ENCODE data around the gene UVSSA. TPM values are rescaled to one million over a fixed set of nuclear protein-coding genes. Genes with fewer than 3 reads are reported as not detected.

Gene UVSSA
- polyA plus RNA-seq, 1 of the 3 experiments (the other 2 are of a cell fraction) = 14.9 TPM

- H3K27me3 ChIP-seq (ENCODE audit: insufficient read depth) = peaks cover 76% of the 10 kb centered on the region
These were observed 59.5 kb downstream of the UVSSA start, which contains the start of gene NKX1-1 for GRCh38 chr4:1406394-1406980. Gene NKX1-1, minus strand, starts transcription at chr4:1406442. Its CDS starts 0 bp downstream, at chr4:1406442.

DNA sequence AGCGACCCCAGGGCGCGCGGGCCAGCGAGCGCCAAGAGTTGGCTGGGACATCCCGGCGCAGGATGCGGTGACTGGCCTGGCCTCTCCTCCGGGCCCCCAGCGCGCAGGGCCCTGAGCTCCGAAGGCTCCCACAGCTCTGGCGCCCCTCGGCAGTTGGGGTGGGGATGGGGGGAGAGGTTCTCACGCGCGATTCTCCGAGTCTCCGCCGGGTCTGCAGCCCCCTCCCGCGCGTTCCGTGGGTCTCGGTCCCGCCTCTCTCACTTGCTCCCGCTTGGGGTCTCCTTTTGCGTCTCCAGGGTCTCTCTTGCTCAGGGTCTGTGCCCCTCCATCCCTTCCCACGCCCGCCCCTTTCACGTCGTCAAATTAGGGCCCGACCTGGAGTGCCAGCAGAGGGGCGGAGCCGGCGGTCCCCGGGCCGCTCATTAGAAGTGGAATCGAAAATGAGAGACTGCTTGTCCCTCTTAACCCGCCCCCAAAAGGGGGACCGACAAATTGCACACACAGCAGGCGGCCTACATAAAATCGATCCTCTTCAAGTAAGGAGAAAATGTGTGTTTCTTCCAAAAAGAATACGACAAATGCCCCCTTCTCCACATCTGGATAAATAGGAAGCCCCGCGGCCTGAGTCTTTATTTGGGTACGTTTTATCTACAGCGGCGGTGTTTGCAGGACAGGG, 60.1 kb downstream of the UVSSA start:
- H3K9ac ChIP-seq = no peak overlapping the region
- H3F3A ChIP-seq (replicated peaks; ENCODE audit: insufficient read depth) = no peaks in the 10 kb centered on the region
- CTCF ChIA-PET = interaction anchor here (1.4 kb wide), 1 partner anchor 222 kb away, joined by 4 read pairs; no protein-coding TSS in a partner anchor
- H3K27me3 ChIP-seq (ENCODE audit: insufficient read depth) = peaks cover 76% of the 10 kb centered on the region
- POLR2A ChIA-PET = no interaction called here
- no peaks in the 10 kb centered on the region for H3K4me1 ChIP-seq (ENCODE audit: control insufficient read depth in 1 of 2, insufficient read depth in 2 of 2, low read depth in 1 of 2, low read length in 1 of 2)
- no peak overlapping the region for H3K27ac ChIP-seq (ENCODE audit: low read depth in 2 of 2, low read length in 1 of 2)
- no peaks in the 10 kb centered on the region for H3K36me3 ChIP-seq (replicated peaks in 1 of 2; ENCODE audit: control insufficient read depth in 1 of 2, insufficient read depth in 2 of 2, low read length in 1 of 2)
- no peak overlapping the region for H3K4me2 ChIP-seq
- WGBS (ENCODE audit: low lambda C conversion rate) = 7% methylated on average over 35 of the region's 50 CpGs
- no peaks in the 10 kb centered on the region for H3K79me2 ChIP-seq (ENCODE audit: insufficient read depth)
- no peaks in the 10 kb centered on the region for H3K9me3 ChIP-seq
- H4K20me1 ChIP-seq (ENCODE audit: insufficient read depth) = no peaks in the 10 kb centered on the region
- no peaks in the 10 kb centered on the region for H3K9me2 ChIP-seq
- peak; percentile 42 for DNase-seq
- no peak overlapping the region for H2AFZ ChIP-seq (ENCODE audit: low read depth)
- H3K4me3 ChIP-seq (ENCODE audit: low read depth in 2 of 2, low read length in 1 of 2) = no peak overlapping the region
- TF ChIP-seq RCOR1 (IDR thresholded peaks at IDR 0.05; ENCODE audit: low read length) (no peak), EZH2phosphoT487 (IDR thresholded peaks at IDR 0.05; ENCODE audit: borderline replicate concordance, low read depth) (0 out of 2 replicates have a peak, but pooled peaks have one; percentile 28)

More at GRCh38 chr4:1406394-1406980, 59.5 kb downstream of the UVSSA start, which contains the start of gene NKX1-1:
- POLR2A ChIA-PET = no interaction called here
- H3K27ac ChIP-seq (ENCODE audit: low read depth in 2 of 2, low read length in 1 of 2) = no peak within 1 kb of the TSS
- H3K4me1 ChIP-seq (ENCODE audit: control insufficient read depth in 1 of 2, insufficient read depth in 2 of 2, low read depth in 1 of 2, low read length in 1 of 2) = no peaks in the 10 kb centered on the region
- no peak within 1 kb of the TSS for H2AFZ ChIP-seq (ENCODE audit: low read depth)
- CTCF ChIA-PET = no interaction called here
- DNase-seq = no peak
- TF ChIP-seq PBX3 (IDR thresholded peaks at IDR 0.05) (no peak), SMC3 (IDR thresholded peaks at IDR 0.05; ENCODE audit: low read depth, low read length) (no peak), FOXM1 (IDR thresholded peaks at IDR 0.05; ENCODE audit: low read depth) (no peak), JUND (IDR thresholded peaks at IDR 0.05) (no peak), TEAD4 (IDR thresholded peaks at IDR 0.05; ENCODE audit: borderline replicate concordance, insufficient read depth) (no peak), NFIC (IDR thresholded peaks at IDR 0.05; ENCODE audit: borderline replicate concordance) (no peak), TAF1 (IDR thresholded peaks at IDR 0.05; ENCODE audit: borderline replicate concordance, low read depth, low read length) (no peak), EP300 (IDR thresholded peaks at IDR 0.05; ENCODE audit: borderline replicate concordance in 1 of 2, low read depth in 1 of 2, low read length in 1 of 2) (no peak), NRF1 (IDR thresholded peaks at IDR 0.05; ENCODE audit: low read depth, low read length) (no peak), EZH2phosphoT487 (IDR thresholded peaks at IDR 0.05; ENCODE audit: borderline replicate concordance, low read depth) (no peak), YY1 (IDR thresholded peaks at IDR 0.05; ENCODE audit: low read depth) (no peak)
- TF ChIP-seq, protein P1, sequence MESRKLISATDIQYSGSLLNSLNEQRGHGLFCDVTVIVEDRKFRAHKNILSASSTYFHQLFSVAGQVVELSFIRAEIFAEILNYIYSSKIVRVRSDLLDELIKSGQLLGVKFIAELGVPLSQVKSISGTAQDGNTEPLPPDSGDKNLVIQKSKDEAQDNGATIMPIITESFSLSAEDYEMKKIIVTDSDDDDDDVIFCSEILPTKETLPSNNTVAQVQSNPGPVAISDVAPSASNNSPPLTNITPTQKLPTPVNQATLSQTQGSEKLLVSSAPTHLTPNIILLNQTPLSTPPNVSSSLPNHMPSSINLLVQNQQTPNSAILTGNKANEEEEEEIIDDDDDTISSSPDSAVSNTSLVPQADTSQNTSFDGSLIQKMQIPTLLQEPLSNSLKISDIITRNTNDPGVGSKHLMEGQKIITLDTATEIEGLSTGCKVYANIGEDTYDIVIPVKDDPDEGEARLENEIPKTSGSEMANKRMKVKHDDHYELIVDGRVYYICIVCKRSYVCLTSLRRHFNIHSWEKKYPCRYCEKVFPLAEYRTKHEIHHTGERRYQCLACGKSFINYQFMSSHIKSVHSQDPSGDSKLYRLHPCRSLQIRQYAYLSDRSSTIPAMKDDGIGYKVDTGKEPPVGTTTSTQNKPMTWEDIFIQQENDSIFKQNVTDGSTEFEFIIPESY (IDR thresholded peaks at IDR 0.05; ENCODE audit: borderline replicate concordance, low read depth) = no peak
- H3K36me3 ChIP-seq (replicated peaks in 1 of 2; ENCODE audit: control insufficient read depth in 1 of 2, insufficient read depth in 2 of 2, low read length in 1 of 2) = no peaks in the 10 kb centered on the region
- no peaks in the 10 kb centered on the region for H4K20me1 ChIP-seq (ENCODE audit: insufficient read depth)
- no peaks in the 10 kb centered on the region for H3K9me2 ChIP-seq
- H3K9ac ChIP-seq = no peak within 1 kb of the TSS
- 13% methylated on average over 9 of the region's 91 CpGs for WGBS (ENCODE audit: low lambda C conversion rate)
- no peak within 1 kb of the TSS for H3K4me3 ChIP-seq (ENCODE audit: low read depth in 2 of 2, low read length in 1 of 2)
- H3K9me3 ChIP-seq = no peaks in the 10 kb centered on the region
- no peaks in the 10 kb centered on the region for H3F3A ChIP-seq (replicated peaks; ENCODE audit: insufficient read depth)
- H3K4me2 ChIP-seq = no peak within 1 kb of the TSS
- no peaks in the 10 kb centered on the region for H3K79me2 ChIP-seq (ENCODE audit: insufficient read depth)

All from SK-N-SH (cell line).